ENCODE measurements around the gene DOCK10.

The DOCK10 gene

GRCh38 chr2:225011585-225011984 lies 30.7 kb downstream of the DOCK10 start:
- DNase-seq (ENCODE audit: low spot score): no peak

GRCh38 chr2:225010804-225011203 lies 31.5 kb downstream of the DOCK10 start:
- DNase-seq (ENCODE audit: low spot score): no peak

- no peak for DNase-seq (ENCODE audit: low spot score)
Measured at GRCh38 chr2:225009768-225010167, 32.5 kb downstream of the DOCK10 start.

GRCh38 chr2:225008935-225009334 lies 33.3 kb downstream of the DOCK10 start:
- no peak for DNase-seq (ENCODE audit: low spot score)

- DNase-seq (ENCODE audit: low spot score): no peak
Measured at GRCh38 chr2:225008179-225008856, 34.0 kb downstream of the DOCK10 start.

- DNase-seq (ENCODE audit: low spot score): no peak
Measured at GRCh38 chr2:225006730-225007129, 35.5 kb downstream of the DOCK10 start.

- no peak for DNase-seq (ENCODE audit: low spot score)
Measured at GRCh38 chr2:225004597-225004996, 37.7 kb downstream of the DOCK10 start.

- DNase-seq (ENCODE audit: low spot score): no peak
Measured at GRCh38 chr2:225002656-225003045, 39.6 kb downstream of the DOCK10 start.

GRCh38 chr2:225002039-225002655 lies 40.1 kb downstream of the DOCK10 start:
- peak; percentile 29 for DNase-seq (ENCODE audit: low spot score)

- DNase-seq (ENCODE audit: low spot score): no peak
Measured at GRCh38 chr2:224999754-225000153, 42.5 kb downstream of the DOCK10 start.

- no peak for DNase-seq (ENCODE audit: low spot score)
Measured at GRCh38 chr2:224999321-224999720, 42.9 kb downstream of the DOCK10 start.

GRCh38 chr2:224997802-224998201 lies 44.5 kb downstream of the DOCK10 start:
- DNase-seq (ENCODE audit: low spot score): no peak

GRCh38 chr2:224995419-224995818 lies 46.8 kb downstream of the DOCK10 start:
- DNase-seq (ENCODE audit: low spot score): no peak

- no peak for DNase-seq (ENCODE audit: low spot score)
Measured at GRCh38 chr2:224994242-224994823, 47.9 kb downstream of the DOCK10 start.

- no peak for DNase-seq (ENCODE audit: low spot score)
Measured at GRCh38 chr2:224990710-224991109, 51.6 kb downstream of the DOCK10 start.

GRCh38 chr2:224987733-224988132 lies 54.5 kb downstream of the DOCK10 start:
- DNase-seq (ENCODE audit: low spot score): no peak

GRCh38 chr2:224986477-224986876 lies 55.8 kb downstream of the DOCK10 start:
- DNase-seq (ENCODE audit: low spot score): no peak

GRCh38 chr2:224984637-224985036 lies 57.6 kb downstream of the DOCK10 start:
- DNase-seq (ENCODE audit: low spot score): no peak

- no peak for DNase-seq (ENCODE audit: low spot score)
Measured at GRCh38 chr2:224983712-224984554, 58.3 kb downstream of the DOCK10 start.

- DNase-seq (ENCODE audit: low spot score): no peak
Measured at GRCh38 chr2:224982910-224983711, 59.2 kb downstream of the DOCK10 start.

- no peak for DNase-seq (ENCODE audit: low spot score)
Measured at GRCh38 chr2:224982226-224982625, 60.0 kb downstream of the DOCK10 start.
